WERI-Rb-1 (cell line): ENCODE measurements around the gene FGF18.
"Not testable (repeated sequence)": the region's sequence is repeated elsewhere in the genome, so short reads cannot be mapped to it uniquely, and the experiment has no call there.

Experiments
- DNase-seq: peaks from one replicate; pipeline ENCODE4 v3.0.0-alpha.2; 2020
- H3K27ac ChIP-seq: fragments of 250-450 bp; sonication (Bioruptor Pico); 2 replicates; pipeline ENCODE4 v1.5.1; 2020; ENCODE audit warnings: mild to moderate bottlenecking, moderate library complexity
- H3K27me3 ChIP-seq: fragments of 250-450 bp; sonication (Bioruptor Pico); 2 replicates; pipeline ENCODE4 v1.5.1; 2021; ENCODE audit warnings: mild to moderate bottlenecking, low read depth, moderate library complexity; ENCODE audit not compliant: insufficient read depth, severe bottlenecking
- H3K36me3 ChIP-seq: fragments of 250-450 bp; sonication (Bioruptor Pico); 2 replicates; pipeline ENCODE4 v1.5.1; 2020; ENCODE audit warnings: mild to moderate bottlenecking, moderate library complexity
- H3K4me3 ChIP-seq: 2 replicates; pipeline ENCODE4 v1.5.1; 2011; ENCODE audit warnings: low read depth, mild to moderate bottlenecking, control low read depth, low read length
- H3K9me3 ChIP-seq: fragments of 250-450 bp; sonication (Bioruptor Pico); 2 replicates; pipeline ENCODE4 v1.5.1; 2021; ENCODE audit warnings: mild to moderate bottlenecking, moderate library complexity; ENCODE audit not compliant: severe bottlenecking
- TF ChIP-seq, protein P1 (sequence below): IDR thresholded peaks from 2 replicates; pipeline ENCODE4 v1.5.1; 2011; ENCODE audit warnings: low read depth, mild to moderate bottlenecking, control low read depth, inconsistent platforms, low read length

FGF18 gene

DNA sequence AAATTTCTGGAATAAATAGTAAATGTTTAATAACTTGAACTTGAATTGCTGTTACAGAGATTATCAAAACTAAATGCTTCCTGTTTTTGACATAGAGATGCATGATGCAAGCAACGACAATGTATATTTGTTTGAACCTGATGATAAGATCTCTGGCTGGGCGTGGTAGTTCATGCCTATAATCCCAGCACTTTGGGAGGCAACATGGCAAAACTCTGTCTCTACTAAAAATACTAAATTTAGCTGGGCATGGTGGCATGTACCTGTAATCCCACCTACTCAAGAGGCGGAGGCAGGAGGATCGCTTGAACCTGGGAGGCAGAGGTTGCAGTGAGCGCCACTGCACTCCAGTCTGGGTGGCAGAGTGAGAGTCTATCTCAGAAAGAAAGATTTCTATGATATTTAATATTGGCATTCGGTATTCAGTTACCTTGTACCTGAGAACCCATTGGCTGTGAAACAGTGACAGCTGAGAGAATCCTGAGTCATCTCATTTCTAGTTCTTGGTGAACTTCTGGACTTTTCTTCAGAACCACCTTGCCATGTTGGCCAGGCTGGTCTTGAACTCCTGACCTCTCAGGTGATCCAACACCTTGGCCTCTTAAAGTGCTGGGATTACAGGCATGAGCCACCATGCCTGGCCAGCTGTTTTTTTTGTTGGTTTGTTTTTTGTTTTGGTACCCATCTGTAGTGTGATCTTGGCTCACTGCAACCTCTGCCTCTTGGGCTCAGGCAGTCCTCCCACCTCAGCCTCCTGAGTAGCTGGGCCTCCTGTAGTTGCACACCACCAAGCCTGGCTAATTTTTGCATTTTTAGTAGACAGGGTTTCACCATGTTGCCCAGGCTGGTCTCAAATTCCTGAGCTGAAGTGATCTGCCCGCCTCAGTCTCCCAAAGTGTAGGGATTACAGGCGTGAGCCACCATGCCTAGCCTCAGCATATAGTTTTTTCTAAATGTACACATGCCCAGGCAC, 10.0 kb upstream of the FGF18 start:
- TF ChIP-seq, protein P1, sequence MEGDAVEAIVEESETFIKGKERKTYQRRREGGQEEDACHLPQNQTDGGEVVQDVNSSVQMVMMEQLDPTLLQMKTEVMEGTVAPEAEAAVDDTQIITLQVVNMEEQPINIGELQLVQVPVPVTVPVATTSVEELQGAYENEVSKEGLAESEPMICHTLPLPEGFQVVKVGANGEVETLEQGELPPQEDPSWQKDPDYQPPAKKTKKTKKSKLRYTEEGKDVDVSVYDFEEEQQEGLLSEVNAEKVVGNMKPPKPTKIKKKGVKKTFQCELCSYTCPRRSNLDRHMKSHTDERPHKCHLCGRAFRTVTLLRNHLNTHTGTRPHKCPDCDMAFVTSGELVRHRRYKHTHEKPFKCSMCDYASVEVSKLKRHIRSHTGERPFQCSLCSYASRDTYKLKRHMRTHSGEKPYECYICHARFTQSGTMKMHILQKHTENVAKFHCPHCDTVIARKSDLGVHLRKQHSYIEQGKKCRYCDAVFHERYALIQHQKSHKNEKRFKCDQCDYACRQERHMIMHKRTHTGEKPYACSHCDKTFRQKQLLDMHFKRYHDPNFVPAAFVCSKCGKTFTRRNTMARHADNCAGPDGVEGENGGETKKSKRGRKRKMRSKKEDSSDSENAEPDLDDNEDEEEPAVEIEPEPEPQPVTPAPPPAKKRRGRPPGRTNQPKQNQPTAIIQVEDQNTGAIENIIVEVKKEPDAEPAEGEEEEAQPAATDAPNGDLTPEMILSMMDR, result no peak
- Histone ChIP-seq H3K36me3 (peaks cover 91% of the 10 kb centered on the region), H3K9me3 (no peaks in the 10 kb centered on the region), H3K4me3 (no peak overlapping the region), H3K27me3 (no peaks in the 10 kb centered on the region), H3K27ac (no peak overlapping the region)
- no peak for DNase-seq

DNA sequence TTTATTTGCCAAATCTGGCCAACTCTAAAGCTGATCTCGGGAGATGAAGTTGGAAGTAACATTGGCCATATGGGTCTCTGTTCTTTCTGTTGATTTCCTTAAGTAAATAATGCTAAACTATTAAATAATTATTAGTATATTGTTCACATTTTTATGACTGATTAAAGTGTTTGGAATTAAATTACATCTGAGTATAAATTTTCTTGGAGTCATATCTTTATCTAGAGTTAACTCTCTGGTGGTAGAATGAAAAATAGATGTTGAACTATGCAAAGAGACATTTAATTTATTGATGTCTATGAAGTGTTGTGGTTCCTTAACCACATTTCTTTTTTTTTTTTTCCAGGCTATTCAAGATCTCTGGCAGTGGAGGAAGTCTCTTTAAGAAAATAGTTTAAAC, 9.3 kb upstream of the FGF18 start:
- no peaks in the 10 kb centered on the region for H3K9me3 ChIP-seq
- DNase-seq, result no peak
- H3K36me3 ChIP-seq, result peaks cover 85% of the 10 kb centered on the region
- no peaks in the 10 kb centered on the region for H3K27me3 ChIP-seq
- H3K27ac ChIP-seq, result no peak overlapping the region
- no peak overlapping the region for H3K4me3 ChIP-seq
- TF ChIP-seq, protein P1, result no peak

DNA sequence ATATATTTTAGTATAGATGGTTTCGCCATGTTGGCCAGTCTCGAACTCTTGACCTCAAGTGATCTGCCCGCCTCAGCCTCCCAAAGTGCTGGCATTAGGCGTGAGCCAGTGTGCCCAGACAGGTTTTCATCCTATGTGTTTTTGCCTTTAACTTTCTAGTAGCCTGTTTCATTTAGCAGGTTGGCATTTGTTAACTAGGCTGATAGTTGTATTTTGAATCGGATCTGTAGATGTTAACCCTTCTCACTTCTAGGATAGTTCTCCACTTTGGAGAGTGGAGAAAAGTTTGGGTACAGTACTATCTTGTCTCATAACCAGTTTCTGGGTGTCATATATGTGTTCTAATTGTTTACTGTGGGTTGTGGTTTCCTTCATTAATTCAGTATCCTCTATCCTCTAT, 7.3 kb upstream of the FGF18 start:
- Histone ChIP-seq H3K4me3 (no peak overlapping the region), H3K36me3 (peaks cover 65% of the 10 kb centered on the region), H3K27me3 (no peaks in the 10 kb centered on the region), H3K9me3 (no peaks in the 10 kb centered on the region), H3K27ac (no peak overlapping the region)
- no peak for DNase-seq
- TF ChIP-seq, protein P1, result no peak

DNA sequence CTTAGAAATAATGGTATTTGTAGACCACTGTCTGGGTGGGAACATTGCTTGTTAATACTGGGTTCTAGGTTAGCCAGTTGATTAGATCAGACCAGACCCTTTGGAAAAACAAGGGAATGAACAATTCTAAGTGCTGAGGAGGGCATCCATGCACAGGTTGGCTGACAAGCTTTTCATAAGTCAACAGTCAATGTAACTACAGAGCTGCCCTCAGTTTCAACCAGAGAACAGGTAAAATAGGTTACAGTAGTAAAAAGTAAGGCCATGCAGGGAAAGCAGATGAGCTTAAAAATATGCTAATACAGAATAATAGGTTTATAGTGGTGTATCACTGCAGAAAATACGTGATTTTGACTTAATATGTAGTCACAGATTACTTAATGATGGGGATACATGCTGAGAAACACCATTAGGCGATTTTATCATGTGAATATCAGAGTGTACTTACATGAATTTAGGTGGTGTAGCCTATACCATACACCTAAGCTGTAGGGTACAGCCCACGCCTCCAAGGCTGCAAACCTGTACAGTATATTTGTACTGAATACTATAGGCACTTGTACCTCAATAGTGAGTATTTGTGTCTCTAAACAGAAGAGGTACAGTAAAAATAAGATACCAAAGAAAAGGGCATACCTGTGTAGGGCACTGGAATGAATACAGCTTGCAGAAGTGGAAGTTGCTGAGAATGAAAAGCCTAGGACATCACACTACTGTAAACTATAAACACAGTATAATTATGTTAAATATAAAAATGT, 6.1 kb upstream of the FGF18 start:
- TF ChIP-seq, protein P1, result no peak
- no peak overlapping the region for H3K27ac ChIP-seq
- no peaks in the 10 kb centered on the region for H3K27me3 ChIP-seq
- H3K36me3 ChIP-seq, result peaks cover 53% of the 10 kb centered on the region
- H3K9me3 ChIP-seq, result no peaks in the 10 kb centered on the region
- DNase-seq, result no peak
- H3K4me3 ChIP-seq, result no peak overlapping the region

DNA sequence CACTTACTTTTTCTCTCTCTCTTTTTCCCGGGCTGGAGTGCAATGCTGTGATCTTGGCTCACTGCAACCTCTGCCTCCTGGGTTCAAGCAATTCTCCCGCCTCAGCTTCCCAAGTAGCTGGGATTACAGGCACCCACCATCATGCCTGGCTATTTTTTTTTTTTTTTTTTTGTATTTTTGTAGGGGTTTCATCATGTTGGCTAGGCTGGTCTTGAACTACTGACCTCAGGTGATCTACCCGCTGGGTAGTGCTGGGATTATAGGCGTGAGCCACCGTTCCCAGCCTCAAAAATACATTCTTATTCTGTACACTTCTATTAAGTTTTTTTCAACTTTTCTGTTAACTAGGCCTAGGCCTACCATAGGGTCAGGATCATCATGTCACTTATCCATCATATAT, 5.5 kb upstream of the FGF18 start:
- not testable (repeated sequence) for DNase-seq, H3K27ac ChIP-seq, H3K27me3 ChIP-seq, H3K4me3 ChIP-seq, H3K9me3 ChIP-seq
- peaks cover 46% of the 10 kb centered on the region for H3K36me3 ChIP-seq

DNA sequence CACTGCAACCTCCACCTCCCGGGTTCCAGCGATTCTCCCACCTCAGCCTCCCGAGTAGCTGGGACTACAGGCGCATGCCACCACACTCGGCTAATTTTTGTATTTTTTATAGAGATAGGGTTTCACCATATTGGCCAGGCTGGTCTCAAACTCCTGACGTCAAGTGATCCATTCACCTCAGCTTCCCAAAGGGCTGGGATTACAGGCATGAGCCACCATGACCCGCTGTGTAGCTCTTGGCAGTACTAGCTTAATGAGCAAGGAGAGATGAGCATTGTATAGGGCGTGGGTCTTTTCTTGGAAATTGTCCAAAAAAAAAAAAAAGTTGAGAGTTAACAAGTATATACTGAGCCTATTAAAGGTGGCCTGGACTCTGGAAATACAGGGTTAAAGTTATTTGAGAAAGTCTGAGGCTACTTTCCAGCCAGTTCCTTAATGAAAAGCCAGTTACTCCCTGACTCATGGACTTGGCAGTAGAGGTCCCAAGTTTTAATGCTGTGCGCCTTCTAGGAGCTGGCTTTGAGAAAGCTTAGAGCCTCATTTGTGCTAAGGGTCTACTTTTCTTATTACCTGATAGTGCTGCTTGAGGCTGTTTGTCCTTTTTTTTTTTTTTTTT, 4.2 kb upstream of the FGF18 start:
- TF ChIP-seq, protein P1, result no peak
- Histone ChIP-seq H3K27me3 (no peaks in the 10 kb centered on the region), H3K9me3 (no peaks in the 10 kb centered on the region), H3K27ac (no peak overlapping the region), H3K36me3 (peaks cover 34% of the 10 kb centered on the region), H3K4me3 (no peak overlapping the region)
- no peak for DNase-seq
